Tibial nerve (tissue), 4 donors: ENCODE results near the gene DYRK2. TPM values are rescaled to one million over a fixed set of nuclear protein-coding genes. Genes with fewer than 3 reads are reported as not detected.

Experiments
- DNase-seq, 2 donors: peaks; one replicate each; pipeline ENCODE4 v3.0.0-alpha.2; 2019; ENCODE audit warnings: low spot score in 2 of 2
- H3K27ac ChIP-seq, 4 donors: fragments of 200-600 bp; sonication (generic) in 3 of 4; one replicate each; pipeline ENCODE4 v1.5.1; 2017 to 2019; ENCODE audit warnings: mild to moderate bottlenecking in 1 of 4
- H3K27me3 ChIP-seq, 2 donors: fragments of 200-600 bp; sonication (generic) in 1 of 2; one replicate each; pipeline versions ENCODE4 v1.5.1 to v1.6.0; 2017 to 2019
- H3K36me3 ChIP-seq, 3 donors: fragments of 200-600 bp; sonication (generic); one replicate each; pipeline ENCODE4 v1.5.1; 2018 to 2019
- H3K4me1 ChIP-seq, 4 donors: fragments of 200-600 bp; sonication (generic) in 3 of 4; one replicate each; pipeline ENCODE4 v1.5.1; 2017 to 2019
- H3K4me3 ChIP-seq, 4 donors: fragments of 200-600 bp; sonication (generic) in 3 of 4; one replicate each; pipeline ENCODE4 v1.5.1; 2017 to 2019; ENCODE audit warnings: mild to moderate bottlenecking in 1 of 4, moderate library complexity in 1 of 4
- H3K9me3 ChIP-seq, 4 donors: fragments of 200-600 bp; sonication (generic) in 3 of 4; one replicate each; pipeline ENCODE4 v1.5.1; 2017 to 2019
- EP300 ChIP-seq, 2 donors: sonication (generic); formaldehyde crosslinking; IDR thresholded peaks; one replicate each; pipeline ENCODE4 v1.6.1; 2017; ENCODE audit warnings: antibody characterized with exemption in 2 of 2, mild to moderate bottlenecking in 1 of 2
- POLR2A ChIP-seq, 2 donors: fragments of 450-650 bp; IDR thresholded peaks; one replicate each; pipeline ENCODE4 v1.6.1; 2017; ENCODE audit warnings: antibody characterized with exemption in 2 of 2, mild to moderate bottlenecking in 2 of 2, moderate library complexity in 2 of 2
- WGBS, 2 donors: methylation state at CpG; one replicate each; pipeline ENCODE4 v1.1.5; 2018; 5-methylcytosine and 5-hydroxymethylcytosine counted together
- total RNA-seq, 4 donors: library from RNA; depleted of rRNA; stranded (reverse); fragments of >200 nt; gene quantifications; one replicate each; pipeline ENCODE4 v1.1.0, GENCODE V29; 2016
- TF ChIP-seq, protein P1 (sequence below), 5 experiments: fragments of 200-600 bp in 3 of 5; fragments of 450-650 bp in 2 of 5; sonication (generic) in 3 of 5; IDR thresholded peaks; one replicate each; pipeline ENCODE4 v1.5.1; 2016 to 2019; ENCODE audit warnings: antibody characterized with exemption in 5 of 5, mild to moderate bottlenecking in 3 of 5, moderate library complexity in 2 of 5

The DYRK2 gene
- total RNA-seq, 4 donors from 2014 or later: 9.6 to 21.6 (median 19.2) TPM

DNA sequence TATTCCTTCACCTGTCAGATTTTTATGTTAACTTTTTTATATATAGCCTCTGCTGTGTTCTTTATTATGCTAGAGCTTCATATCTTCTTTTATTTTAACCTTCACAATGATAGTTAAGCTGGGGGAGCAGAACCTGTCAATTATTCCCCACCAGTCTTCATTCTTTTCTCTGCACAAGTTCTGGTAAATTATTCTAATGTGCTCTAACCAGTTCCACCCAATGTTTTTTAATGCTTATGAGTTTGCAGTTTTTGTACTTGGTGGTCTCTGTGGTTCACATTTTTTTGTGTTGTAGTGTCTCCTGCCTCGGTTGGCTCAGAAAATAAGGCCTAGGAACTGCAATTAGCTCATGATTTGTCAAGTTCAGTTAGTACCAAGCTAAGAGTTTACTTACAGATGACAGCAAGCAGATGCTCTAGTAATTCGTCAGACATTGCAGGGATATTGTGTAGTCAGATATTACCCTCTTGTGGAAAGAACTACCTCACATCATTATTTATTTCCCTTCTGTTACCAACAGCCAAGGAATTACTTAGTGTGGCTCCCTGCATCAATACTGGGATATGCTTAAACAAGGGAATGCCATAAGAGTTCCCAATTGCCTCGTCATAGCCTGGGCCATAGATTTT lies 14.5 kb downstream of the DYRK2 start:
- peaks cover 0 to 8% (median 4%) of the 10 kb centered on the region in 3 donors for H3K36me3 ChIP-seq
- WGBS, 2 donors: 40 to 49% methylated on average over 3 of the region's 3 CpGs
- no peaks in the 10 kb centered on the region for H3K27me3 ChIP-seq
- H3K27ac ChIP-seq: no peak overlapping the region
- H3K4me1 ChIP-seq: peaks cover 0 to 91% (median 5%) of the 10 kb centered on the region in 4 donors
- no peak overlapping the region for H3K4me3 ChIP-seq
- no peaks in the 10 kb centered on the region for H3K9me3 ChIP-seq
- DNase-seq: no peak
- TF ChIP-seq, protein P1, sequence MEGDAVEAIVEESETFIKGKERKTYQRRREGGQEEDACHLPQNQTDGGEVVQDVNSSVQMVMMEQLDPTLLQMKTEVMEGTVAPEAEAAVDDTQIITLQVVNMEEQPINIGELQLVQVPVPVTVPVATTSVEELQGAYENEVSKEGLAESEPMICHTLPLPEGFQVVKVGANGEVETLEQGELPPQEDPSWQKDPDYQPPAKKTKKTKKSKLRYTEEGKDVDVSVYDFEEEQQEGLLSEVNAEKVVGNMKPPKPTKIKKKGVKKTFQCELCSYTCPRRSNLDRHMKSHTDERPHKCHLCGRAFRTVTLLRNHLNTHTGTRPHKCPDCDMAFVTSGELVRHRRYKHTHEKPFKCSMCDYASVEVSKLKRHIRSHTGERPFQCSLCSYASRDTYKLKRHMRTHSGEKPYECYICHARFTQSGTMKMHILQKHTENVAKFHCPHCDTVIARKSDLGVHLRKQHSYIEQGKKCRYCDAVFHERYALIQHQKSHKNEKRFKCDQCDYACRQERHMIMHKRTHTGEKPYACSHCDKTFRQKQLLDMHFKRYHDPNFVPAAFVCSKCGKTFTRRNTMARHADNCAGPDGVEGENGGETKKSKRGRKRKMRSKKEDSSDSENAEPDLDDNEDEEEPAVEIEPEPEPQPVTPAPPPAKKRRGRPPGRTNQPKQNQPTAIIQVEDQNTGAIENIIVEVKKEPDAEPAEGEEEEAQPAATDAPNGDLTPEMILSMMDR (IDR thresholded peaks at IDR 0.05): no peak
- TF ChIP-seq POLR2A (IDR thresholded peaks at IDR 0.05) (no peak), EP300 (IDR thresholded peaks at IDR 0.05) (no peak)

DNA sequence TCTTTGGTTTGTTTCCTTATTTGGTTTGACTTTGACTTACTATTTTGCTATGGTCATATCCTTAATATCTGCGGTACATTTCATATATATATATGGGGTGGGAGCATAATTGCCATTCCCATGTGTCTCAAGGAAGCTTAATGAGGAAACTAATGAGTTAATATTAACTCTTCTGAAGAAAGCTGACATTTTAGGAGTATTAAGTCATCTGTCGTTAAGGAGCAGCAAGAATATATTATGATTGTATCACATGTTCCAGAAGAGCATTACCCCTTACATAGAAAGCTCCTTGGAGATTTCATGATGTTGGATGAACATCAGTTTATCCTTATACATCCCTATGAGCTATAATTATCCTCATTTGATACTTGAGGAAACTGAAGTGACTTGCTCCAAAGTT lies 15.6 kb downstream of the DYRK2 start:
- 54 to 65% methylated on average over 2 of the region's 2 CpGs for WGBS, 2 donors
- H3K27ac ChIP-seq: no peak overlapping the region

DNA sequence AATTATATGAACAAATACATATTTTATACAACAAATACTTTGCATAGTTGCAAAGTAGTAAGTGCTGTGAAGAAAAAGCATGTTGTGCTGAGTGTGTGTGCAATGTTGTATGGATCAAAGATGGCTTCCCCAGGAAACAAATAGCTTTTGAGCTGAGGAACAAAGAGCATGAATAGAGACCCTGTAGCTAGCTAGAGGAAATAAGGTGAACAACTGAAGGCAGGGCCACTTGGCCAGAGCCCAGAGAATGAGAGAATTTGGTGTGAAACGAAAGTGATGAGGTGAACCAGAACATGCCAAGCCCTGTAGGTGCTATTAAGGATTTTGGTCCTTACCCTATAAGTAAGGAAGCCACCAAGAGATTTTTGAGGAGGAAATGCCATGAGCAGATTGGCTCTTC lies 17.1 kb downstream of the DYRK2 start:
- WGBS, 2 donors: 39 to 69% methylated on average over 1 of the region's 1 CpG
- no peaks in the 10 kb centered on the region for H3K36me3 ChIP-seq
- no peaks in the 10 kb centered on the region for H3K9me3 ChIP-seq
- H3K4me3 ChIP-seq: no peak overlapping the region
- no peak overlapping the region for H3K27ac ChIP-seq
- no peak for TF ChIP-seq POLR2A (IDR thresholded peaks at IDR 0.05)
- TF ChIP-seq, protein P1 (IDR thresholded peaks at IDR 0.05): no peak
- TF ChIP-seq EP300 (IDR thresholded peaks at IDR 0.05): no peak
- H3K27me3 ChIP-seq: no peaks in the 10 kb centered on the region
- DNase-seq: no peak
- H3K4me1 ChIP-seq: peaks cover 0 to 67% (median 2%) of the 10 kb centered on the region in 4 donors

More for the DNA sequence above, 15.6 kb downstream of the DYRK2 start:
- H3K9me3 ChIP-seq: no peaks in the 10 kb centered on the region
- no peaks in the 10 kb centered on the region for H3K36me3 ChIP-seq
- TF ChIP-seq EP300 (IDR thresholded peaks at IDR 0.05) (no peak), POLR2A (IDR thresholded peaks at IDR 0.05) (no peak)
- TF ChIP-seq, protein P1 (IDR thresholded peaks at IDR 0.05): no peak
- no peak for DNase-seq
- peaks cover 0 to 82% (median 5%) of the 10 kb centered on the region in 4 donors for H3K4me1 ChIP-seq
- H3K27me3 ChIP-seq: no peaks in the 10 kb centered on the region
- no peak overlapping the region for H3K4me3 ChIP-seq

DNA sequence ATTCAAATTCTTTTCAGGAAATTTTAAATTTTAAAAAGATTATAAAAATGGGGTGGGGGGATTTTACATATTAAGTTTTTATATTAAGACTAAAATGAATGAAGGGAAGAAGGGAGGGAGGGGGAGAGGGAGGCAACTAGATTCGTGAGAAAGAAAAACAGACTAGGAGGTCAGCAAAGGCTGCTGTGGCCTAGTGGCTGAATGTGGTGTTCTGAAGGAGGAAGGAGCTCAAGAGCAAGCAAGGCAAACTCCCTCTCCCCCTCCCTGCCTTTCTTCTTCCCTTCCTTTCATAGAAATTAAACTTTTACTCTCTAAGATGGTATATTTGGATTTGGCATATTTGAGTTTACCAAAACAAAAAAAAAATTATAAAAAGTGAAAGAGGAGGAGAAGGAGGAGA lies 18.1 kb downstream of the DYRK2 start:
- no peak for DNase-seq
- Histone ChIP-seq H3K4me3 (no peak overlapping the region), H3K9me3 (no peaks in the 10 kb centered on the region), H3K27me3 (no peaks in the 10 kb centered on the region), H3K27ac (no peak overlapping the region), H3K36me3 (no peaks in the 10 kb centered on the region), H3K4me1 (peaks cover 0 to 58% (median 0%) of the 10 kb centered on the region in 4 donors)
- TF ChIP-seq POLR2A (IDR thresholded peaks at IDR 0.05) (no peak), EP300 (IDR thresholded peaks at IDR 0.05) (no peak)
- TF ChIP-seq, protein P1 (IDR thresholded peaks at IDR 0.05): no peak
- WGBS, 2 donors: 10 to 16% methylated on average over 1 of the region's 1 CpG

DNA sequence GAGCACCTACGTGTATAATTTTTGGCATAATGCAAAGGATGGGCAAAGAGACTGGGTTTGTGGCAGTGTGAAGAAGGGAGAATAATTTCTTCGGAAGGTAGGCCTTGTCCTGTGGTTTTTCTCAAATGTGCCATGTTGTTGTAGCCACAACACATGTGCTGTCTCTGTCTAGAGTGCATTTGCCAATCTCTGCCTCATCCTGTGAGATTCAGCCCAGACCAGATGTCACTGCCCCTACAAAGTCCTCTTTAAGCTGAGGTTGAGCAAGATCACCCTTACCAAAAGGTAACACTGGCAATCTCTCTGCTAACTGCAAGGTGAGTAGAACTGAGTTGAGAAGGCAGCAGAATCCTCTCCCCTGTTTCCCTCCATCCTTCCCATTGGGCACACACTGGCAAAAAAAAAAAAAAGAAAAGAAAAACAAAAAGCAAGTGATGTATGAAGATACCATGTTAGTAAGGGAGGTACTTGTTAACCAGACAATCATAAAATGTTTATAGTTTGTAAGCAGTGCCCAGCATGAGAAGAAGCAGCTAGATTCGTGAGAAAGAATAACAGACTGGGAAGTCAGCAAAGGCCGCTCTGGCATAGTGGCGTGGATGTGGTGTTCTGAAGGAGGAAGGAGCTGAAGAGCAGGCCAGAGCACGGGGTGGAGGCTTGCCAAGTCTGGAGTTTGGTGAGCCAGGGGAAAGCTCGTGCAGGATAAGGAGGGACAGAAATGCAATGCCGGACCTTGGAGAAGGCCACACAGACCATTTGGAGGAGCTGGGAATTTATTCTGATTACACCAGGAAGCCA lies 18.9 kb downstream of the DYRK2 start:
- H3K4me1 ChIP-seq: peaks cover 0 to 49% (median 0%) of the 10 kb centered on the region in 4 donors
- DNase-seq: peak; percentile 41 to 50
- 57 to 59% methylated on average over 8 of the region's 8 CpGs for WGBS, 2 donors
- H3K27me3 ChIP-seq: no peaks in the 10 kb centered on the region
- H3K36me3 ChIP-seq: no peaks in the 10 kb centered on the region
- TF ChIP-seq, protein P1 (IDR thresholded peaks at IDR 0.05): no peak
- peak in 1 of 2 donors; percentile 22 for TF ChIP-seq EP300 (IDR thresholded peaks at IDR 0.05)
- H3K4me3 ChIP-seq: no peak overlapping the region
- H3K9me3 ChIP-seq: no peaks in the 10 kb centered on the region
- H3K27ac ChIP-seq: peak overlapping the region in 1 of 4 donors; percentile 16
